ENCODE data around the gene SOAT2. TPM values are rescaled to one million over a fixed set of nuclear protein-coding genes. Genes with fewer than 3 reads are reported as not detected.

Gene SOAT2
- total RNA-seq, 1 experiment from 2014 or later: not detected

DNA sequence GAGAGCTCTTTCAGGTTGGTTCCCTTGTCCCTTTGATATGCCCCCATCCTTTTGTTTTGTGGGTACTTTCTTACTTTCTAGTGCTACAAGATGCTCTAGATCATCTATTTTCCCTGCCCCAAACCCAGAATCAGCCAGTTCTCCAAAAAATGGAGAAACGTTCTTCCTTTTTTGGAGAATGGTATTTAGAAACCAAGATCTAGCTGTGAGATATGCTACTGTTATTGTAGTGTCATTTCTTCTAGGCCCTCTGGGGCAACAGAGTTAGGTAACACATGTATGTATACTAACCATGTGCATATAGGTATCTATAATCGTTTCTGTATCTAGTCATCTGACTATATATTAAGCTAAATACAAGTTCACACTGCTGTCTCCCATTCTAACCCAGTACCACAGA is 12.7 kb upstream of the SOAT2 start:
- Histone ChIP-seq H3K9me3 (ENCODE audit: low read depth, low read length, poor library complexity, severe bottlenecking) (no peaks in the 10 kb centered on the region), H3K36me3 (ENCODE audit: insufficient read depth, low read length, poor library complexity, severe bottlenecking) (no peaks in the 10 kb centered on the region), H3K4me3 (ENCODE audit: low read depth, low read length, poor library complexity, severe bottlenecking) (no peak overlapping the region), H3K27ac (ENCODE audit: low read depth, low read length, poor library complexity, severe bottlenecking) (no peak overlapping the region), H3K4me1 (ENCODE audit: insufficient read depth, low read length, poor library complexity, severe bottlenecking) (no peaks in the 10 kb centered on the region), H3K27me3 (replicated peaks; ENCODE audit: insufficient read depth, low read depth, low read length, poor library complexity) (no peaks in the 10 kb centered on the region)
- CTCF ChIA-PET: no interaction called here
- TF ChIP-seq EZH2 (IDR thresholded peaks at IDR 0.05; ENCODE audit: borderline replicate concordance, low read depth, low read length, poor library complexity, severe bottlenecking): no peak
- TF ChIP-seq, protein P1, sequence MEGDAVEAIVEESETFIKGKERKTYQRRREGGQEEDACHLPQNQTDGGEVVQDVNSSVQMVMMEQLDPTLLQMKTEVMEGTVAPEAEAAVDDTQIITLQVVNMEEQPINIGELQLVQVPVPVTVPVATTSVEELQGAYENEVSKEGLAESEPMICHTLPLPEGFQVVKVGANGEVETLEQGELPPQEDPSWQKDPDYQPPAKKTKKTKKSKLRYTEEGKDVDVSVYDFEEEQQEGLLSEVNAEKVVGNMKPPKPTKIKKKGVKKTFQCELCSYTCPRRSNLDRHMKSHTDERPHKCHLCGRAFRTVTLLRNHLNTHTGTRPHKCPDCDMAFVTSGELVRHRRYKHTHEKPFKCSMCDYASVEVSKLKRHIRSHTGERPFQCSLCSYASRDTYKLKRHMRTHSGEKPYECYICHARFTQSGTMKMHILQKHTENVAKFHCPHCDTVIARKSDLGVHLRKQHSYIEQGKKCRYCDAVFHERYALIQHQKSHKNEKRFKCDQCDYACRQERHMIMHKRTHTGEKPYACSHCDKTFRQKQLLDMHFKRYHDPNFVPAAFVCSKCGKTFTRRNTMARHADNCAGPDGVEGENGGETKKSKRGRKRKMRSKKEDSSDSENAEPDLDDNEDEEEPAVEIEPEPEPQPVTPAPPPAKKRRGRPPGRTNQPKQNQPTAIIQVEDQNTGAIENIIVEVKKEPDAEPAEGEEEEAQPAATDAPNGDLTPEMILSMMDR (conservative IDR thresholded peaks at IDR 0.05; ENCODE audit: low read depth, low read length): no peak
- intact Hi-C loops (cut with micrococcal nuclease; ENCODE audit: unreplicated experiment): no loop called here
- no TSS peak for BruUV-seq (replicated peaks)
- POLR2A ChIA-PET (ENCODE audit: low non-redundant PET): no interaction called here
- no peak for DNase-seq (ENCODE audit: low spot score)

DNA sequence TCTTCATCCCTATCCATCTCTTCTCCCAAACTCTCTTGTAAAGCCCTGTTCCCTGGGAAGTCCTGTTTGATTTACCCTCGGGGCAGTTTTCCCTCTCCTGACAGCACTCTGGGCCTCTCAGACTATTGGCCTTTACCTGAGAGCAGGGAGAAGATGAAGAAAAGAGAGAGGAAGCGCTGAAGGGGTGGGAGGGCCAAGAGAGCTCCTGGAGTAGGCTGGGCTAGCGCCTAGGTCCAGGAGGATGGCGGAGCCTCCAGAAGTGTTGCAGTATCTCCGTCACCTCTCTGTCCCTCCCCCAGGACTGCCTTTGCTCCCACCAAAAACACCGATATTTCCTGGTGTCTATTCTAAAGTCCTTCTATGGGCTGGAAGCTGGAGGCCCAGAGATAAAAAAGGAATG is 11.5 kb upstream of the SOAT2 start:
- Histone ChIP-seq H3K27me3 (replicated peaks; ENCODE audit: insufficient read depth, low read depth, low read length, poor library complexity) (no peaks in the 10 kb centered on the region), H3K27ac (ENCODE audit: low read depth, low read length, poor library complexity, severe bottlenecking) (no peak overlapping the region), H3K9me3 (ENCODE audit: low read depth, low read length, poor library complexity, severe bottlenecking) (no peaks in the 10 kb centered on the region), H3K4me3 (ENCODE audit: low read depth, low read length, poor library complexity, severe bottlenecking) (no peak overlapping the region), H3K36me3 (ENCODE audit: insufficient read depth, low read length, poor library complexity, severe bottlenecking) (no peaks in the 10 kb centered on the region), H3K4me1 (ENCODE audit: insufficient read depth, low read length, poor library complexity, severe bottlenecking) (peaks cover under 1% of the 10 kb centered on the region)
- TF ChIP-seq EZH2 (IDR thresholded peaks at IDR 0.05; ENCODE audit: borderline replicate concordance, low read depth, low read length, poor library complexity, severe bottlenecking): no peak
- TF ChIP-seq, protein P1 (conservative IDR thresholded peaks at IDR 0.05; ENCODE audit: low read depth, low read length): no peak
- no peak for DNase-seq (ENCODE audit: low spot score)
- CTCF ChIA-PET: no interaction called here
- POLR2A ChIA-PET (ENCODE audit: low non-redundant PET): no interaction called here
- no TSS peak for BruUV-seq (replicated peaks)
- intact Hi-C loops (cut with micrococcal nuclease; ENCODE audit: unreplicated experiment): no loop called here

DNA sequence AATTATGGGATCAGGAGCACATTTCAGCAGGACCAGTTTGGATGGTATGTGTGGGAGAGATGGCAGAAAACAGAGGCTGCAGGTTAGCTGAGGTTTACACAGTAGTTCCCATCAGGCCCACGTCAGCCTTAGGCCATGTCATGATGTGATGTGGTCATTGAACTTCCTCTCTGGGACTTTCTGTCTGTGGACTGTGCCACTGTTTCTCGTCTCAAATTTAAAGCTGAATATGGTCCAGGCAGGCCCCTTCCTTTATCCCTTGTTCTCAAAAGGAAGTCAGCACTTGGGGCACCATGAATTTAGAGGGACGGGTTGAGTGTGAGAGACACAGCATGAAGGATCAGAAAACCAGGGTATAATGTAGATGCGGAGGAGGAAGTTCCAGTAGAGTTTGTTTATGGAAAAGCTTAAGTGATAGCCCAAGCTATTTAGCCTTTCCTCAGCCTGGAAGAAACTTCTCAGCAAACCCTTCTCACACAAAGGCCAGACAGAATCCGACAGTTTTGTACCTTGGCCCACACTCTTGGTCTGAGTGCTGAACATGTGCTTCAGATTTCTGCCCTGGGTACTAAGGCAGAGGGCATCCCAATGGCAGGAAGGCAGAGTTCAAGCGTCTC is 9.4 kb upstream of the SOAT2 start:
- Histone ChIP-seq H3K4me1 (ENCODE audit: insufficient read depth, low read length, poor library complexity, severe bottlenecking) (peaks cover 19% of the 10 kb centered on the region), H3K27me3 (replicated peaks; ENCODE audit: insufficient read depth, low read depth, low read length, poor library complexity) (no peaks in the 10 kb centered on the region), H3K9me3 (ENCODE audit: low read depth, low read length, poor library complexity, severe bottlenecking) (no peaks in the 10 kb centered on the region), H3K4me3 (ENCODE audit: low read depth, low read length, poor library complexity, severe bottlenecking) (no peak overlapping the region), H3K27ac (ENCODE audit: low read depth, low read length, poor library complexity, severe bottlenecking) (no peak overlapping the region), H3K36me3 (ENCODE audit: insufficient read depth, low read length, poor library complexity, severe bottlenecking) (no peaks in the 10 kb centered on the region)
- ChIA-PET POLR2A (ENCODE audit: low non-redundant PET) (no interaction called here), CTCF (no interaction called here)
- TF ChIP-seq, protein P1 (conservative IDR thresholded peaks at IDR 0.05; ENCODE audit: low read depth, low read length): no peak
- no peak for TF ChIP-seq EZH2 (IDR thresholded peaks at IDR 0.05; ENCODE audit: borderline replicate concordance, low read depth, low read length, poor library complexity, severe bottlenecking)
- intact Hi-C loops (cut with micrococcal nuclease; ENCODE audit: unreplicated experiment): no loop called here
- DNase-seq (ENCODE audit: low spot score): no peak
- BruUV-seq (replicated peaks): no TSS peak
